Natural killer cell (primary cell): ENCODE measurements around the gene ASXL3. TPM values are rescaled to one million over a fixed set of nuclear protein-coding genes. Genes with fewer than 3 reads are reported as not detected.

Experiments used
- ATAC-seq, 3 donors: fragments of 150-1000 bp in 2 of 3; fragments of 200-7000 bp in 1 of 3; cut with Tn5 transposase; 1 replicate in 1 of 3; 2 replicates in 2 of 3; pipeline ENCODE4 v1.10.0; 2021; ENCODE audit warnings: mild to moderate bottlenecking in 2 of 3, moderate library complexity in 2 of 3
- DNase-seq, 2 donors: peaks; one replicate each; pipeline versions ENCODE4 v3.0.0 to v3.0.0-alpha.2; 2013 to 2021; ENCODE audit warnings: mixed read lengths in 1 of 2
- H3K27ac ChIP-seq: one replicate; pipeline ENCODE4 v1.5.1; 2013; ENCODE audit warnings: mild to moderate bottlenecking, low read length
- H3K27me3 ChIP-seq: one replicate; pipeline ENCODE4 v1.6.1; 2013; ENCODE audit warnings: low read length; ENCODE audit not compliant: control insufficient read depth, insufficient read depth
- H3K36me3 ChIP-seq: one replicate; pipeline ENCODE4 v1.6.1; 2013; ENCODE audit warnings: low read length; ENCODE audit not compliant: control insufficient read depth, insufficient read depth
- H3K4me1 ChIP-seq: one replicate; pipeline ENCODE4 v1.6.1; 2013; ENCODE audit warnings: low read length; ENCODE audit not compliant: control insufficient read depth, insufficient read depth
- H3K4me3 ChIP-seq: one replicate; pipeline ENCODE4 v1.5.1; 2013; ENCODE audit warnings: low read length
- H3K9me3 ChIP-seq: one replicate; pipeline ENCODE4 v1.6.1; 2013; ENCODE audit warnings: low read length; ENCODE audit not compliant: control insufficient read depth, insufficient read depth
- H3K27ac Mint-ChIP-seq, 2 donors: one replicate each; pipeline ENCODE4 v1.8.0; 2022; ENCODE audit warnings: mild to moderate bottlenecking in 2 of 2, mixed read lengths in 2 of 2, moderate library complexity in 1 of 2
- H3K27me3 Mint-ChIP-seq, 2 donors: one replicate each; pipeline ENCODE4 v1.8.0; 2022; ENCODE audit warnings: low read depth in 2 of 2, mixed read lengths in 2 of 2
- H3K36me3 Mint-ChIP-seq: one replicate; pipeline ENCODE4 v1.8.0; 2022; ENCODE audit warnings: mixed read lengths
- H3K4me1 Mint-ChIP-seq, 2 donors: one replicate each; pipeline ENCODE4 v1.8.0; 2022; ENCODE audit warnings: mixed read lengths in 2 of 2
- H3K4me3 Mint-ChIP-seq: one replicate; pipeline ENCODE4 v1.8.0; 2022; ENCODE audit warnings: mild to moderate bottlenecking, moderate library complexity, mixed read lengths
- H3K9me3 Mint-ChIP-seq, 2 donors: one replicate each; pipeline ENCODE4 v1.8.0; 2022; ENCODE audit warnings: mixed read lengths in 2 of 2
- WGBS: methylation state at CpG from one replicate; pipeline ENCODE4 v1.1.7; 2013; ENCODE audit warnings: missing lambda C conversion rate; ENCODE audit not compliant: insufficient coverage; 5-methylcytosine and 5-hydroxymethylcytosine counted together
- intact Hi-C: fragments of 100-400 bp; cut with micrococcal nuclease; formaldehyde crosslinking; loops from one replicate; pipeline ENCODE4 v1.14.2; 2022
- total RNA-seq, 4 donors: library from RNA; stranded (reverse); fragments of 120-200 nt in 1 of 4; gene quantifications; one replicate each; pipeline versions ENCODE4 v1.2.3 to v1.2.4, GENCODE V29; 2013 to 2022
- TF ChIP-seq, protein P1 (sequence below): fragments of 200-600 bp; IDR thresholded peaks from one replicate; pipeline ENCODE4 v1.8.0; 2022; ENCODE audit warnings: antibody characterized with exemption

ASXL3 gene
- total RNA-seq, 3 donors from 2014 or later (not counting 1 experiment from before 2014, with no cell fraction given), result not detected

DNA sequence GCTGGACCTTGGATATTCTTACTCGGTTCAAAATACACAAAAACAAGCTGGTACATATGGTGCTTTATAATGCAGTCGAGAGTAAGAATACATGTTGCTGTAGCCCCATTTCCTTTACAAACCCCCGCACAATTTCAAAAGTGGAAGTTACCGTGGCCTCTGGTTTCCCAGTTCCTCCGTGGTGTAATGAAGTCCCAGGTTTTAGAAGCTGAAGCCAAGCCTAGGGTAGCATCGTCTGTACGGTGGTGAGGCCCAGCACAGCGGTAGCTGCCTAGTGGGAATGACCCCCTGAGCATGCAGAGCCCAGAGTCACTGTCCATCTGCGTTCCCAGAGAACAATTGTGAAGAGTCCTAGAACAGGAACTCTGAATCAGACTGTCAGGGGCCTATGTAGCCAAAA is 171.8 kb downstream of the ASXL3 start:
- no peaks in the 10 kb centered on the region for H3K9me3 Mint-ChIP-seq
- intact Hi-C loops, result no loop called here
- DNase-seq (no peak), ATAC-seq (no peak)
- Histone ChIP-seq H3K4me1 (no peaks in the 10 kb centered on the region), H3K27me3 (no peaks in the 10 kb centered on the region), H3K4me3 (no peak overlapping the region), H3K9me3 (no peaks in the 10 kb centered on the region), H3K36me3 (no peaks in the 10 kb centered on the region), H3K27ac (no peak overlapping the region)
- H3K4me3 Mint-ChIP-seq, result no peak overlapping the region
- H3K4me1 Mint-ChIP-seq, result no peaks in the 10 kb centered on the region
- TF ChIP-seq, protein P1, sequence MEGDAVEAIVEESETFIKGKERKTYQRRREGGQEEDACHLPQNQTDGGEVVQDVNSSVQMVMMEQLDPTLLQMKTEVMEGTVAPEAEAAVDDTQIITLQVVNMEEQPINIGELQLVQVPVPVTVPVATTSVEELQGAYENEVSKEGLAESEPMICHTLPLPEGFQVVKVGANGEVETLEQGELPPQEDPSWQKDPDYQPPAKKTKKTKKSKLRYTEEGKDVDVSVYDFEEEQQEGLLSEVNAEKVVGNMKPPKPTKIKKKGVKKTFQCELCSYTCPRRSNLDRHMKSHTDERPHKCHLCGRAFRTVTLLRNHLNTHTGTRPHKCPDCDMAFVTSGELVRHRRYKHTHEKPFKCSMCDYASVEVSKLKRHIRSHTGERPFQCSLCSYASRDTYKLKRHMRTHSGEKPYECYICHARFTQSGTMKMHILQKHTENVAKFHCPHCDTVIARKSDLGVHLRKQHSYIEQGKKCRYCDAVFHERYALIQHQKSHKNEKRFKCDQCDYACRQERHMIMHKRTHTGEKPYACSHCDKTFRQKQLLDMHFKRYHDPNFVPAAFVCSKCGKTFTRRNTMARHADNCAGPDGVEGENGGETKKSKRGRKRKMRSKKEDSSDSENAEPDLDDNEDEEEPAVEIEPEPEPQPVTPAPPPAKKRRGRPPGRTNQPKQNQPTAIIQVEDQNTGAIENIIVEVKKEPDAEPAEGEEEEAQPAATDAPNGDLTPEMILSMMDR, result no peak
- no peaks in the 10 kb centered on the region for H3K27me3 Mint-ChIP-seq
- no peak overlapping the region for H3K27ac Mint-ChIP-seq
- H3K36me3 Mint-ChIP-seq, result no peaks in the 10 kb centered on the region
- WGBS, result 33% methylated on average over 8 of the region's 9 CpGs

DNA sequence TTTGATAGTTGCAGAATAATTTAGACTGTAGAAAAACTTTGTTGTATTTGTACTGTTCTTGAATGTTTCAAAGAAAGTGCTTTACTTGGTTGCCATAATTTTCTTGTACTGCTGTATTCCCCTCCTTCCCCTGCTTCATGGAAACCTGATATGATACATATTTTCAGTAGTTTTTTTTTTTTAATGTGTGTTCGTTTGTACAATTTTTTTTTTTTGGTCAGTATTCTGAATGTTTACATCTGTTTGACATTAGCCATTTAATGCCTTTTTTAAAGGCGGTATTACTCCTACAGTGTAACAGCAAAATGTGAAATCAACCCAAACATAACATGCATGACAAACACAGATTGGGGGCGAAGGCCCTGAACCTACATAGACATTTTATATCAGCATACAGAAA is 172.3 kb downstream of the ASXL3 start:
- TF ChIP-seq, protein P1, result no peak
- H3K4me1 Mint-ChIP-seq, result no peaks in the 10 kb centered on the region
- ATAC-seq (no peak), DNase-seq (no peak)
- intact Hi-C loops, result no loop called here
- Histone ChIP-seq H3K27ac (no peak overlapping the region), H3K4me1 (no peaks in the 10 kb centered on the region), H3K27me3 (no peaks in the 10 kb centered on the region), H3K36me3 (no peaks in the 10 kb centered on the region), H3K4me3 (no peak overlapping the region), H3K9me3 (no peaks in the 10 kb centered on the region)
- no peak overlapping the region for H3K4me3 Mint-ChIP-seq
- no peaks in the 10 kb centered on the region for H3K9me3 Mint-ChIP-seq
- H3K36me3 Mint-ChIP-seq, result no peaks in the 10 kb centered on the region
- 100% methylated on average over 2 of the region's 3 CpGs for WGBS
- H3K27ac Mint-ChIP-seq, result no peak overlapping the region
- no peaks in the 10 kb centered on the region for H3K27me3 Mint-ChIP-seq

DNA sequence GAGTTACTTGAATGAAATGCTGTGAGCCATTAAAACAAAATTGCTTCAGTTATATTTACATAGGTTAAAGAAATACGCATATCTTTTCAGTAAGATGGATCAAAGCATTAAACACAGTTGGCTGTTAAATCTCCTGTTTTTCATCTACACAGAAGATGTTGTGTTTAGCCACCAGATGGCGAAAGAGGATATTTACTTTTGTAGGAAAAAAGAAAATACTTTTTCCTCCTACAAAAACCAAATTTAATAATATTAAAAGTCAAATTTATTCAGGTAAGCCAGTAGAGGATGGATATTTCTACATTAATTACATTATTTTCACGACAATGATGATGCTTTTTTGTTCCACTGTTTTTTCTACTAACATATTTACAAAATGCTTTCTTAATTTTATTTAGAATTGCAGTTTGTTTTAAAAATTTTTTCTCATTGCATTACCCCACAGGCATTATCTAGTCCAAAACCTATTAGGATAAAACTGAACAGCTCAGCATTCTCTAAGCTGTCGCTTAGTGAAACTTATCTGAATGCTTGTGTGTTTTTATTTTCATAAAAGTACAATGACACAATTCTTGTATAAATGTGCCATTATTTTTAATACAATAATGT is 173.7 kb downstream of the ASXL3 start:
- no peaks in the 10 kb centered on the region for H3K36me3 ChIP-seq
- H3K27ac Mint-ChIP-seq, result no peak overlapping the region
- H3K4me3 Mint-ChIP-seq, result no peak overlapping the region
- ATAC-seq (no peak), DNase-seq (no peak)
- H3K27me3 Mint-ChIP-seq, result no peaks in the 10 kb centered on the region
- no peaks in the 10 kb centered on the region for H3K4me1 Mint-ChIP-seq
- H3K36me3 Mint-ChIP-seq, result no peaks in the 10 kb centered on the region
- 29% methylated on average over 1 of the region's 4 CpGs for WGBS
- H3K4me1 ChIP-seq, result no peaks in the 10 kb centered on the region
- no peak overlapping the region for H3K27ac ChIP-seq
- no peaks in the 10 kb centered on the region for H3K9me3 ChIP-seq
- intact Hi-C loops, result no loop called here
- no peaks in the 10 kb centered on the region for H3K27me3 ChIP-seq
- TF ChIP-seq, protein P1, result no peak
- no peaks in the 10 kb centered on the region for H3K9me3 Mint-ChIP-seq
- H3K4me3 ChIP-seq, result no peak overlapping the region

DNA sequence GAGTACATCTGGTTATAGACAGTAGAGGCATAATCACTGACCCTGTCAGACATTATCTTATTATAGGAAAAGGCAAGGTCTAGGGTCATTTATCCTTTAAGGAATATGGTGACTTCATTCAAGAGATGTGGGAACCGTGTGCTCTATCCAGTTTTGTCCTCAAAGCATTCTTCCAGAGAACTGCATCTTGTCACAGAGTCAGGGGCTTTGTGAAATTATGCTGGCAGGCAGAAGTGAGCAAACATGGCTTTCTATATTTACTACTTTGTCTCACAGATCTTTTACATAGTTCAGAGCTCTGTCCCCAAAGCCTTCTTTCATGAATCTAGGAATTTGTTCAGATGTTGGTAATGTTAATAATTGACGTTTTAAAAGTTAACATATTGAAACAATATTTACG is 177.4 kb downstream of the ASXL3 start:
- 75% methylated on average over 1 of the region's 3 CpGs for WGBS
- ATAC-seq (no peak), DNase-seq (no peak)
- H3K4me3 ChIP-seq, result no peak overlapping the region
- H3K9me3 Mint-ChIP-seq, result no peaks in the 10 kb centered on the region
- H3K9me3 ChIP-seq, result no peaks in the 10 kb centered on the region
- no peaks in the 10 kb centered on the region for H3K27me3 ChIP-seq
- H3K4me3 Mint-ChIP-seq, result no peak overlapping the region
- H3K36me3 ChIP-seq, result no peaks in the 10 kb centered on the region
- no peaks in the 10 kb centered on the region for H3K36me3 Mint-ChIP-seq
- H3K27ac Mint-ChIP-seq, result no peak overlapping the region
- no peaks in the 10 kb centered on the region for H3K27me3 Mint-ChIP-seq
- H3K4me1 ChIP-seq, result no peaks in the 10 kb centered on the region
- no peaks in the 10 kb centered on the region for H3K4me1 Mint-ChIP-seq
- H3K27ac ChIP-seq, result no peak overlapping the region
- TF ChIP-seq, protein P1, result no peak
- intact Hi-C loops, result no loop called here
